ENCODE measurements around the gene ABCB8. TPM values are rescaled to one million over a fixed set of nuclear protein-coding genes. Genes with fewer than 3 reads are reported as not detected.

Gene ABCB8
- total and polyA plus RNA-seq, 2 experiments from 2014 or later: 29.6 to 31.6 TPM

GRCh38 chr7:151076863-151077704 is 48.8 kb downstream of the ABCB8 start:
- Histone ChIP-seq H3K4me3 (no peak overlapping the region), H3K9ac (no peak overlapping the region), H3K4me2 (ENCODE audit: unreplicated experiment) (no peak overlapping the region), H3K9me3 (ENCODE audit: low read depth) (no peaks in the 10 kb centered on the region), H3K79me2 (ENCODE audit: insufficient read depth) (peaks cover 35% of the 10 kb centered on the region), H3K27me3 (replicated peaks; ENCODE audit: insufficient read depth) (no peaks in the 10 kb centered on the region), H3K9me2 (ENCODE audit: insufficient read depth) (no peaks in the 10 kb centered on the region), H3F3A (ENCODE audit: insufficient read depth) (peaks cover 7% of the 10 kb centered on the region; the same call in 1 of the 2 replicates), H3K36me3 (ENCODE audit: low read depth) (no peaks in the 10 kb centered on the region; the same call in 1 of the 2 replicates), H2AFZ (no peak overlapping the region), H3K27ac (no peak overlapping the region), H4K20me1 (ENCODE audit: insufficient read depth) (no peaks in the 10 kb centered on the region), H3K4me1 (ENCODE audit: insufficient read depth) (peaks cover 13% of the 10 kb centered on the region)
- peak; percentile 49 for DNase-seq
- TF ChIP-seq EZH2phosphoT487 (IDR thresholded peaks at IDR 0.05; ENCODE audit: insufficient read depth, low read depth) (no peak), EZH2 (IDR thresholded peaks at IDR 0.05; ENCODE audit: insufficient read depth, poor library complexity, severe bottlenecking) (no peak)
- WGBS, 2 experiments (ENCODE audit: low coverage in 1 of 2, low lambda C conversion rate in 2 of 2, missing lambda C conversion rate in 2 of 2): 77 to 82% methylated on average over 29 to 33 of the region's 33 CpGs
- in situ Hi-C loops (cut with MboI): no loop called here

GRCh38 chr7:151077705-151078232 is 49.5 kb downstream of the ABCB8 start:
- in situ Hi-C loops (cut with MboI): no loop called here
- TF ChIP-seq EZH2phosphoT487 (IDR thresholded peaks at IDR 0.05; ENCODE audit: insufficient read depth, low read depth) (no peak), EZH2 (IDR thresholded peaks at IDR 0.05; ENCODE audit: insufficient read depth, poor library complexity, severe bottlenecking) (no peak)
- H3K9me2 ChIP-seq (ENCODE audit: insufficient read depth): no peaks in the 10 kb centered on the region
- peak overlapping the region; percentile 40 for H3K27ac ChIP-seq
- no peaks in the 10 kb centered on the region for H3K9me3 ChIP-seq (ENCODE audit: low read depth)
- H3K79me2 ChIP-seq (ENCODE audit: insufficient read depth): peaks cover 42% of the 10 kb centered on the region
- no peaks in the 10 kb centered on the region; the same call in 1 of the 2 replicates for H3K36me3 ChIP-seq (ENCODE audit: low read depth)
- H3K4me1 ChIP-seq (ENCODE audit: insufficient read depth): peaks cover 17% of the 10 kb centered on the region
- WGBS, 2 experiments (ENCODE audit: low coverage in 1 of 2, low lambda C conversion rate in 2 of 2, missing lambda C conversion rate in 2 of 2): 55 to 64% methylated on average over 4 to 9 of the region's 10 CpGs
- no peaks in the 10 kb centered on the region for H3K27me3 ChIP-seq (replicated peaks; ENCODE audit: insufficient read depth)
- 0 out of 2 replicates have a peak overlapping the region, but pooled peaks have one; percentile 29 for H3K9ac ChIP-seq
- H2AFZ ChIP-seq: no peak overlapping the region
- peak; percentile 64 for DNase-seq
- H3K4me3 ChIP-seq: no peak overlapping the region
- H3F3A ChIP-seq (ENCODE audit: insufficient read depth): peaks cover 7% of the 10 kb centered on the region; the same call in 1 of the 2 replicates
- H3K4me2 ChIP-seq (ENCODE audit: unreplicated experiment): no peak overlapping the region
- H4K20me1 ChIP-seq (ENCODE audit: insufficient read depth): no peaks in the 10 kb centered on the region

- DNase-seq: peak; percentile 65
- in situ Hi-C loops (cut with MboI): no loop called here
- no peaks in the 10 kb centered on the region for H4K20me1 ChIP-seq (ENCODE audit: insufficient read depth)
- no peak overlapping the region for H2AFZ ChIP-seq
- H3F3A ChIP-seq (ENCODE audit: insufficient read depth): peaks cover 7% of the 10 kb centered on the region; the same call in 1 of the 2 replicates
- peak overlapping the region; percentile 7 for H3K4me2 ChIP-seq (ENCODE audit: unreplicated experiment)
- H3K4me3 ChIP-seq: 0 out of 2 replicates have a peak overlapping the region, but pooled peaks have one; percentile 5
- peaks cover 17% of the 10 kb centered on the region for H3K4me1 ChIP-seq (ENCODE audit: insufficient read depth)
- H3K36me3 ChIP-seq (ENCODE audit: low read depth): no peaks in the 10 kb centered on the region; the same call in 1 of the 2 replicates
- peak overlapping the region; percentile 40 for H3K27ac ChIP-seq
- peaks cover 45% of the 10 kb centered on the region for H3K79me2 ChIP-seq (ENCODE audit: insufficient read depth)
- peak overlapping the region; percentile 96 for H3K9ac ChIP-seq
- TF ChIP-seq EZH2 (IDR thresholded peaks at IDR 0.05; ENCODE audit: insufficient read depth, poor library complexity, severe bottlenecking) (no peak), EZH2phosphoT487 (IDR thresholded peaks at IDR 0.05; ENCODE audit: insufficient read depth, low read depth) (no peak)
- H3K9me2 ChIP-seq (ENCODE audit: insufficient read depth): no peaks in the 10 kb centered on the region
- no peaks in the 10 kb centered on the region for H3K9me3 ChIP-seq (ENCODE audit: low read depth)
- 31 to 38% methylated on average over 20 to 21 of the region's 22 CpGs for WGBS, 2 experiments (ENCODE audit: low coverage in 1 of 2, low lambda C conversion rate in 2 of 2, missing lambda C conversion rate in 2 of 2)
- no peaks in the 10 kb centered on the region for H3K27me3 ChIP-seq (replicated peaks; ENCODE audit: insufficient read depth)
Measured at GRCh38 chr7:151078233-151079040, 50.2 kb downstream of the ABCB8 start.
